Measurements from ENCODE around the gene MIDN.

DNA sequence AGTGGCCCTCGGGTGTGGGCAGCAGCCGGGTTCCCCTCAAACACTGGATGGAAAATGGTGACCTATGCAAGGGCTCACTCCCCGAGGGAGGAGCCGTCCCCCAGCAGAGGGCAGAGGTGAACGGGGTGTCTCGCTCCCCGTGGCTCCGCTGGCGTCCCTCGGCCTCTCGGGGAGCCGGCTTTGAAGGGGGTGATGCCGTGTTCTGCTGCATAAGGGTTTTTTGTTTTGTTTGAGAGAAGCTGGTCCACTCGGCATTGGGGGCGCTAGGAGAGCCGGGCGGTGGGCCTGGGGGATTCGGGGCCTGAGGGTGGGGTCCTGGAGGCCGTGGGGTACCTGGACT, 41.3 kb downstream of the MIDN start:
- TF ChIP-seq, protein P1, sequence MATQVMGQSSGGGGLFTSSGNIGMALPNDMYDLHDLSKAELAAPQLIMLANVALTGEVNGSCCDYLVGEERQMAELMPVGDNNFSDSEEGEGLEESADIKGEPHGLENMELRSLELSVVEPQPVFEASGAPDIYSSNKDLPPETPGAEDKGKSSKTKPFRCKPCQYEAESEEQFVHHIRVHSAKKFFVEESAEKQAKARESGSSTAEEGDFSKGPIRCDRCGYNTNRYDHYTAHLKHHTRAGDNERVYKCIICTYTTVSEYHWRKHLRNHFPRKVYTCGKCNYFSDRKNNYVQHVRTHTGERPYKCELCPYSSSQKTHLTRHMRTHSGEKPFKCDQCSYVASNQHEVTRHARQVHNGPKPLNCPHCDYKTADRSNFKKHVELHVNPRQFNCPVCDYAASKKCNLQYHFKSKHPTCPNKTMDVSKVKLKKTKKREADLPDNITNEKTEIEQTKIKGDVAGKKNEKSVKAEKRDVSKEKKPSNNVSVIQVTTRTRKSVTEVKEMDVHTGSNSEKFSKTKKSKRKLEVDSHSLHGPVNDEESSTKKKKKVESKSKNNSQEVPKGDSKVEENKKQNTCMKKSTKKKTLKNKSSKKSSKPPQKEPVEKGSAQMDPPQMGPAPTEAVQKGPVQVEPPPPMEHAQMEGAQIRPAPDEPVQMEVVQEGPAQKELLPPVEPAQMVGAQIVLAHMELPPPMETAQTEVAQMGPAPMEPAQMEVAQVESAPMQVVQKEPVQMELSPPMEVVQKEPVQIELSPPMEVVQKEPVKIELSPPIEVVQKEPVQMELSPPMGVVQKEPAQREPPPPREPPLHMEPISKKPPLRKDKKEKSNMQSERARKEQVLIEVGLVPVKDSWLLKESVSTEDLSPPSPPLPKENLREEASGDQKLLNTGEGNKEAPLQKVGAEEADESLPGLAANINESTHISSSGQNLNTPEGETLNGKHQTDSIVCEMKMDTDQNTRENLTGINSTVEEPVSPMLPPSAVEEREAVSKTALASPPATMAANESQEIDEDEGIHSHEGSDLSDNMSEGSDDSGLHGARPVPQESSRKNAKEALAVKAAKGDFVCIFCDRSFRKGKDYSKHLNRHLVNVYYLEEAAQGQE (IDR thresholded peaks at IDR 0.05; ENCODE audit: borderline replicate concordance), result no peak
- TF ChIP-seq POLR2AphosphoS5 (IDR thresholded peaks at IDR 0.05) (no peak), CTCF (IDR thresholded peaks at IDR 0.05; ENCODE audit: poor library complexity, severe bottlenecking) (no peak), EP300 (conservative IDR thresholded peaks at IDR 0.05; ENCODE audit: poor library complexity, severe bottlenecking) (no peak), RAD21 (conservative IDR thresholded peaks at IDR 0.05) (no peak), EZH2 (IDR thresholded peaks at IDR 0.05; ENCODE audit: borderline replicate concordance, insufficient read depth, low read length, poor library complexity, severe bottlenecking) (no peak), SMC3 (conservative IDR thresholded peaks at IDR 0.05; ENCODE audit: poor library complexity) (no peak)
